Pancreas (tissue), 10 donors: Measurements from ENCODE around the gene ACTBL2. TPM values are rescaled to one million over a fixed set of nuclear protein-coding genes. Genes with fewer than 3 reads are reported as not detected.
A peak's percentile ranks its signal among the peaks of the same experiment; 100 is the strongest.
"Not testable (repeated sequence)": the region's sequence is repeated elsewhere in the genome, so short reads cannot be mapped to it uniquely, and the experiment has no call there.

Source experiments
- ATAC-seq, 4 donors: fragments of 200-7000 bp; cut with Tn5 transposase; one replicate each; pipeline versions ENCODE4 v1.8.0 to v1.9.1; 2020; ENCODE audit warnings: mild to moderate bottlenecking in 4 of 4, moderate library complexity in 4 of 4
- DNase-seq, 6 donors: peaks; one replicate each; pipeline ENCODE4 v3.0.0-alpha.2; 2020
- FAIRE-seq: peaks from 2 replicates; lab custom pipeline; 2012; peaks lifted over from hg19 to GRCh38; lab: Jason Lieb, UNC
- H3K27ac ChIP-seq, 4 donors: fragments of 200-600 bp; sonication (generic); 1 replicate in 3 of 4; 2 replicates in 1 of 4; pipeline versions ENCODE4 v1.5.0 to v1.8.0; 2020
- H3K27me3 ChIP-seq, 4 donors: fragments of 200-600 bp; one replicate each; pipeline ENCODE4 v1.8.0; 2021
- H3K36me3 ChIP-seq, 3 donors: fragments of 200-600 bp; sonication (generic) in 1 of 3; one replicate each; pipeline versions ENCODE4 v1.5.0 to v1.8.0; 2020 to 2021
- H3K4me1 ChIP-seq, 3 donors: fragments of 200-600 bp; one replicate each; pipeline ENCODE4 v1.8.0; 2021
- H3K4me3 ChIP-seq, 4 donors: fragments of 200-600 bp; sonication (generic) in 2 of 4; one replicate each; pipeline versions ENCODE4 v1.5.0 to v1.8.0; 2020 to 2021
- H3K9me3 ChIP-seq, 4 donors: fragments of 200-600 bp; one replicate each; pipeline ENCODE4 v1.8.0; 2021
- CTCF ChIP-seq, 4 donors: fragments of 200-600 bp; sonication (generic) in 3 of 4; IDR thresholded peaks; one replicate each; pipeline versions ENCODE4 v1.5.0 to v1.8.0; 2021; ENCODE audit warnings: antibody characterized with exemption in 4 of 4
- WGBS, 2 donors: extraction: QIAGEN DNeasy Blood & Tissue Kit; methylation state at CpG; one replicate each; pipeline ENCODE4 v1.1.7; 2013; 5-methylcytosine and 5-hydroxymethylcytosine counted together
- intact Hi-C, 3 donors: fragments of 100-400 bp; cut with DNase I; formaldehyde crosslinking; loops; one replicate each; pipeline versions ENCODE4 v1.11.1 to v1.14.2; 2022
- polyA plus RNA-seq, 2 donors: library from polyadenylated mRNA; stranded (reverse); fragments of 200-250 nt; gene quantifications; one replicate each; pipeline ENCODE4 v1.2.3, GENCODE V29; 2013
- total RNA-seq, 6 donors: library from RNA; stranded (reverse); fragmentation: NEBNext Ultra II Directional in 4 of 6; extraction: Animal tissue kit (Norgen Biotek cat#: 25700) in 4 of 6; gene quantifications; one replicate each; pipeline versions ENCODE4 v1.2.1 to v1.2.4, GENCODE V29; 2021 to 2023
- donor health status: healthy with polysubstance abuse.
- donor health status: DM: no; HTN: no; CAD: no; lungs with moderate emphysema.
- donor health status: DM: no; HTN: no; CAD: no.
- donor health status: control.
- donor health status: control.
- donor health status: Bipolar disorder and iron deficiency.
- donor health status: DM: yes; HTN: yes; CAD: no.
- donor health status: DM: no; HTN: no; CAD: no.
- donor health status: DM: no; HTN: no; CAD: no.
- donor health status: DM: yes; HTN: yes; CAD: no.

The ACTBL2 gene
- total RNA-seq (under 1 TPM in 3 of 6 donors, not detected in 3; 0.06 to 0.37 (median 0.12) TPM), polyA plus RNA-seq (not detected)

DNA sequence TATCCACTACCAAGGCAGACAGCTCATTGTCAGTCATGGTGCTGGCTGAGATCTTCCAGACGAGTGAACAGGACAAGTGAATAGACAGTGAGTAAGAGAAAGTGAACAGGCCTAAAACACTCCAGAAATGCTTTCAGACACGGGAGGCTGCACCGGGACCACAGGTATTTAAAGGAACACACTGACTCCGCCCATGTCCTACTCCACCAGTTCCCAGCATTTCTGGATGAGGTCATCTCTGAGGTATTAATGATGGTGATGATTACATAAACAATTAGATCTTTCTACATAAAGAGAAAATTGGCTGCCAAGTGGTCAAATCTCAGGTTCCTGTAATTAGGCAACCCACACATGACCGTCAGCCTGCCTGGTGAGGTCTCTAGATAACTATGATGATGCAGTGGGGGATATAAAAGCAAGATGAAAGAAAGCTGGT, at the start of gene ACTBL2:
TSS of gene ACTBL2 (minus strand) at position 141 of the 436 bp plus-strand sequence. CDS start at position 37, 104 bp downstream.
- Histone ChIP-seq H3K27ac (no peak within 1 kb of the TSS), H3K27me3 (peaks cover 0 to 3% (median 0%) of the 10 kb centered on the region in 4 donors), H3K36me3 (no peaks in the 10 kb centered on the region), H3K4me1 (no peaks in the 10 kb centered on the region), H3K9me3 (no peaks in the 10 kb centered on the region), H3K4me3 (no peak within 1 kb of the TSS)
- WGBS, 2 donors: 88 to 89% methylated on average over 5 of the region's 5 CpGs
- DNase-seq: no peak
- no peak for ATAC-seq
- no peak for FAIRE-seq
- TF ChIP-seq CTCF (IDR thresholded peaks at IDR 0.05): no peak
- intact Hi-C loops: no loop called here

DNA sequence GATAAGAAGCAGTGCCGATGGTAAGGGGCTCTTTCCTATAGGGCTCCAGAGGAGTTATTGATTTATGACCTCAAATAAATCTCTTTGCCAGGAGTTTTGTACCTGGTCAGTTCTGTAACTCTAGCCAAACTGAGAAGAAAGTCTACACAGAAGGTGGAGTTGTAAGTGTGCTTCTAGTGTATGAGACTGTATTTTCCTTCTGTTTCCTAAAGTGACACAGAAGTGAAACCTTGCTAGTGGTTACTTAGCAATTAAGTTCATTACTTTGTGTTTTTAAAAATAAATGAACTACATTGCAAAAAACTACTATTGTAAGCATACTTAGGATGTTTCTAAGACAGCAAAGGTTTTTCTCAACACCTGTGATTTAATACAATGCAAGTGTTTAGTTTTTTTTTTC, 48.7 kb upstream of the ACTBL2 start:
- H3K9me3 ChIP-seq: no peaks in the 10 kb centered on the region
- intact Hi-C loops: no loop called here
- TF ChIP-seq CTCF (IDR thresholded peaks at IDR 0.05): no peak
- H3K4me3 ChIP-seq: no peak overlapping the region
- H3K4me1 ChIP-seq: no peaks in the 10 kb centered on the region
- H3K36me3 ChIP-seq: no peaks in the 10 kb centered on the region
- FAIRE-seq (no peak), ATAC-seq (no peak), DNase-seq (no peak)
- 41 to 55% methylated on average over 1 of the region's 1 CpG for WGBS, 2 donors
- H3K27ac ChIP-seq: no peak overlapping the region
- no peaks in the 10 kb centered on the region for H3K27me3 ChIP-seq

DNA sequence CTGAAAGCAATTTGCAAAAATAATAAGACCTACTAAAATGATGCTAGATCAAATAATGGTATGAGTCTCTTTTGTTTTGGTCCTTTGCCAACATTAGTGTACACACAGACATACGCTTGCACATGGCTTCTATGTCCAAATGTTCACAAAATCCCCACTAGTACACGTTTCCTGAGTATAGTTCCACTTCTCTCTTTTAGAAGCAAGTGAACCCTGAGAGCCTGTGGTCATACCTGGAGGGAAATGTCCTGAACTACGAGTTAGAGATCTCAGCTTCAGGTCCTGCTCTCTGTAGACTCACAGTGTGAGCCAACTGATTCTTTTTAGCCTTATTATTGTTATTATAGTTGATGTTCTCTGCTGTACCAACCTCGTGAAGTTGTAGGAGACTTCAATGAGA, 47.3 kb upstream of the ACTBL2 start:
- no peak for ATAC-seq
- H3K4me1 ChIP-seq: no peaks in the 10 kb centered on the region
- DNase-seq: no peak
- H3K27ac ChIP-seq: no peak overlapping the region
- no peaks in the 10 kb centered on the region for H3K27me3 ChIP-seq
- TF ChIP-seq CTCF (IDR thresholded peaks at IDR 0.05): no peak
- 73% methylated on average over 4 of the region's 4 CpGs for WGBS, 2 donors
- no peak overlapping the region for H3K4me3 ChIP-seq
- H3K9me3 ChIP-seq: no peaks in the 10 kb centered on the region
- FAIRE-seq: no peak
- H3K36me3 ChIP-seq: no peaks in the 10 kb centered on the region
- intact Hi-C loops: no loop called here

- Histone ChIP-seq H3K27me3 (no peaks in the 10 kb centered on the region), H3K4me1 (no peaks in the 10 kb centered on the region), H3K36me3 (no peaks in the 10 kb centered on the region), H3K9me3 (no peaks in the 10 kb centered on the region), H3K27ac (no peak overlapping the region), H3K4me3 (no peak overlapping the region)
- intact Hi-C loops: no loop called here
- ATAC-seq (no peak), FAIRE-seq (no peak), DNase-seq (no peak)
- 77 to 90% methylated on average over 4 of the region's 4 CpGs for WGBS, 2 donors
- TF ChIP-seq CTCF (IDR thresholded peaks at IDR 0.05): no peak
These were observed 45.3 kb upstream of the ACTBL2 start for GRCh38 chr5:57527870-57528269.

DNA sequence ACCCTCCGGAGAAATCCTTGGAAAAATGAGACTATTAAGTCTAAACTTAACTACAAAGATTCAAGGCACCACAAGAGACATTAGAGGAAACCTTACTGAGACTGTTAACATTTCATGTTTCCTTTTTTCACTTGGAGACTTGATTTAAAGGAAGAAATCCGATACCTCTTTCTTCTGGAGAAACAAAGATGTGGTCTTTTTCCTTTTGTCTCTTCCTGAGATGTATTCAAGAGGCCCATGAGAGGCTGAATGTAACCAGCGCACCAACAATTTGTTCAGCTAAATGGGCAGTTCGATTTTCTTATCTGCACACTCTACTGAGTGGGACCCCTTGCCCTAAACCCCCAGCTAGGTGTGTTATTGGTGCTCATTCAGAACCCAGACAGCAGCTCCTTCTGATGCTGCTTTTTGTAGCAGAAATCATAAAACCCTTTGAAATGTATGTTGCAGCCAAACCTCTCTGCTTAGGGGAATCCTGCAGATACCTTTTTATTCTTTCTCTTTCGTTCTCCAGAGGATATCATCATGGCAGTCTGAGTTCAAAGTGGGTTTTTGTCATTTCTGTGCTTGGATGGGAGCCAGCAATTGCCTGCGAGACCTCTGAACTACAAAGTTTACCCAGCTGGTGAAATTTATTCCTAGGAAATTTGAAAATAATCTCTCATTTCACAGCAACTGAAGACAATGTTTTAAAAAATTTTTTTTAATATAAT, 41.9 kb upstream of the ACTBL2 start:
- 58 to 59% methylated on average over 6 of the region's 6 CpGs for WGBS, 2 donors
- H3K4me1 ChIP-seq: no peaks in the 10 kb centered on the region
- H3K4me3 ChIP-seq: no peak overlapping the region
- no peaks in the 10 kb centered on the region for H3K27me3 ChIP-seq
- no peak for TF ChIP-seq CTCF (IDR thresholded peaks at IDR 0.05)
- ATAC-seq: no peak
- intact Hi-C loops: no loop called here
- H3K36me3 ChIP-seq: no peaks in the 10 kb centered on the region
- no peaks in the 10 kb centered on the region for H3K9me3 ChIP-seq
- no peak overlapping the region for H3K27ac ChIP-seq
- DNase-seq: no peak
- no peak for FAIRE-seq

DNA sequence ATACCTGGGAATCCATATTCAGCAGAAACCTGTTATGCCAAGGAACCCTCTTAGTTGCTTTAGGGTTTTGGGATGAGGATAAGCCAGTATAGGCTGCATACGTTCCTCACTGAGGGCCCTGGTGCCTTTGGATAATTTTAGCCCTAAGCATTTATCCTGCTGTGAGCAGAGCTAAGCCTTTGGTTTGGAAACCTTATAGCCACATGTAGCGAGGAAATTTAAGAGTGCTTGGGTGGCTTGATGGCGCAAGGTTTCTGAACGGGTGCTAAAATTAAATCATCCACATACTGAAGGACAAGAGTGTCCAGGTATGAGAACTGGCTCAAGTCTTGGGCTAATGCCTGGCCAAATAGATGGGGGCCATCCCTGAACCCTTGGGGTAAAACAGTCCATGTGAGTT, 39.9 kb upstream of the ACTBL2 start:
- DNase-seq, ATAC-seq, H3K4me3 ChIP-seq, H3K27ac ChIP-seq, H3K36me3 ChIP-seq, H3K4me1 ChIP-seq, intact Hi-C loops, H3K9me3 ChIP-seq, H3K27me3 ChIP-seq, FAIRE-seq: not testable (repeated sequence)
- WGBS, 2 donors: 87 to 94% methylated on average over 4 of the region's 4 CpGs

- H3K27me3 ChIP-seq, ATAC-seq, H3K4me1 ChIP-seq, H3K36me3 ChIP-seq, H3K27ac ChIP-seq, H3K9me3 ChIP-seq, H3K4me3 ChIP-seq, intact Hi-C loops, FAIRE-seq: not testable (repeated sequence)
- DNase-seq: peak in 1 of 6 donors; percentile 37
- 92% methylated on average over 17 of the region's 17 CpGs for WGBS, 2 donors
These were observed 35.8 kb upstream of the ACTBL2 start for GRCh38 chr5:57518415-57518814.
